NCI-H774 (cell line): ENCODE measurements around the gene FARP1.
"Not testable (repeated sequence)": the region's sequence is repeated elsewhere in the genome, so short reads cannot be mapped to it uniquely, and the experiment has no call there.

Experiments
- DNase-seq: peaks from one replicate; lab custom pipeline; 2025; lab: John Stamatoyannopoulos, UW

The FARP1 gene

DNA sequence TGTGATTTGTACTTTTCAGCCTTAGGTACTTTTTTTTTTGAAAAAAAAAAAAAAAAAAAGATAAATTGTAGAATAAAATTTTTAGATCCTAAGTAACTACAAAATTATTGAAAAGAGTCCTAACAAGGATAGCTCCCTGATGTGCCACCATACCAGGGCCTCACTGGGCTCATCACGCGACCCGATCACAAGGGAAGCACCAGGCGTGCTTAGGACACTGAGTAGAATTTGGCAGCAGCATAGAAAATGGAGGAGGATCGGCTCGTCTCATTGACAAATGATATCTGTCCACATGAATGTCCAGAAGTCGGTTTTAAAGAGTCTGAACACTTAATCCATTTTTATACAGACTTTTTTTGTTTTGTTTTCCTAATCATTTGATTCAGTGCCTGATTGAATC lies 255.0 kb downstream of the FARP1 start:
- DNase-seq, result no peak

DNA sequence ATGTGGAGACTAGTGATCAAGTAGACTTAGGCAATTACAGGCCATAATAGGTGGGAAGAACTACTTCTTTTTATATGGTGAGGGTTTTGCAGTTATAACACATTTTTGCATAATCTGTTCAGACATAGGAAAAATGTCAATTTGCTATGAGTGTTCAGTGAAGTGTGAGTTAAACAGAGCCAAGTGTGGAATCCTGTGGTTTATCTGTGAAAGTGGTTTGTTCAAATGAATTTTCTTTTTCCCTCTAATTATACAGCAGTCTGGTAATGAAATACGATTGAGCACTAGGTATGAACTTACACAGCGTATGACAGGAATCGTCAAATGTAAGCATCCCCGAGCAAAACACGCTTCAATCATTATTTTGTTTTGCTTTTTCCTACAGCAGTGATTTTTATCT lies 255.7 kb downstream of the FARP1 start:
- no peak for DNase-seq

DNA sequence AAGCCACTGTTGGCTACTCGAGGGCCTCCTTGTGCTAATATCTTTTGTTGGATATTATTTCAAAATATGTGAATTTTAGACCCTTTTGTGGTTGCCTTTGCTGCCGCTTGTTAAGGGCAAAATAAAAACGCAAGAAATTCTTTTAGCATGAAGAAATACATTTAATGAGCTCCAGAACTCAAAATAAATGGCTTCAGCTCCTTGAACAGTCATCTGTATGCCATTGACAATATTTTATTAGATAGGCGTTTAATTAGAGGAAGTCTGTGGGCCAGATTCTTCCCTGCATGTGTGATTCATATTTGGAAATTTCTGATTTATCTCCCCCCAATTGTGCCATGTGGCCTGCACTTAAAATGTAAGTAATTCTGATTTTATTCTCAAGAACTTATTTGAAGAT lies 256.9 kb downstream of the FARP1 start:
- DNase-seq, result no peak

DNA sequence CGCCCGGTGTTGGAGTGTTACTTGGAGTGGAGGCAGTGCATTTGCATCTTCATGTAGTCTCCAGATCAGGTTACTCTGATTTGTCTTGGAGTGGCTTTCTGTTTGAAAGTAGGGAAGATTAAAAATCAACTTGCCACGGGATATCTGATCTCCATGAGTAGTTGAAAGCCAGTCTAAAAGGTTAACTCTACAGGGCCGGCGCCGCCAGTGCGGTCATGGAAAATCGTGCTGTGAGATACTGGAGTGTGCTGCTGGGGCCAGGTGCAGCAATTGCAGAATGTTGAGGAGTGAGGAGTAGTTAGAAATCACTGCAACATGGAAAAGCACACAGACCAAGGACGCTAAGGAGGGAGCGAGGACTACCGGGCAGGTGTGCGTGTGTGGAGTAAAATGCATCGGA lies 259.0 kb downstream of the FARP1 start:
- DNase-seq, result no peak

DNA sequence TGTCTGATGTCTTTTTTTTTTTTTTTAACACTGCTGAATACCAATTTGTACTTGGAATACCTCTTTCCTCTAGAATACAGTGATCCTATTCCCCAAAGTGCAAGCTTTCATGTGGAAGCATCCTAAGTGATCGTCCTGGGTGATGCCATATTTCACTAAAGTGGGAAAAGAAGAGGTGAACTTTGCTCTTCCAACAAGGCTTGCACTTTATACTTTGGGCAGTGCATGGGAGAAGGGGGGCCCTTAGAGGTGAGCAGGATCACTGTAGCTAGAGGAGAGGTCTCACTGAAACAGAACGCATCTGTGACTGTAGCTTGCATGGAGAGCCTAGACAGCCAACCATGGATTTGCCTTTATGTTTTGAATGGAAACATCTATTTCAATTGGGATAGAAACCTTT lies 260.2 kb downstream of the FARP1 start:
- no peak for DNase-seq

DNA sequence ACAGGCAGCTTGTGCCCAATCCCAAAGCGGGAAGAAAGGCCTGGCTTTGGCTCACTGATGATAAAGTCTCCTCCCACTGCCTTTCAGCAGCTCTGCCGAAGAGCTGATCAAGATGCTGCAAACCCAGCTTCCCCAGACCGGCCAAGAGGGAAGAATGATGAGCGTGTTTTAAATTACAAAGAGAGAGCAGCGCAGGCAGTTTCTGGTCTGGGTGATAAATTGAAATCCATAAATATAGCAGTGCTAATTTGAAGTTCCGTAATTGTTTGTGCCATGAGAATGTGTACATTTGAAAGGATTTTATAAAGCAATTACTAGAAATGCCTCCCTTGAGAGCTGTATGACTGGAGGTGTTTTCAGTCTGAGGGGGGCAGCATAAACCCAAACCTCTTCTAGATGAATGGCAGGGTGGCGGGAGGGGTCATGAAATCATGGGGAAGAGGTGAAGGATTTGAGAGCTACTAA lies 262.2 kb downstream of the FARP1 start:
- DNase-seq, result peak; percentile 23

DNA sequence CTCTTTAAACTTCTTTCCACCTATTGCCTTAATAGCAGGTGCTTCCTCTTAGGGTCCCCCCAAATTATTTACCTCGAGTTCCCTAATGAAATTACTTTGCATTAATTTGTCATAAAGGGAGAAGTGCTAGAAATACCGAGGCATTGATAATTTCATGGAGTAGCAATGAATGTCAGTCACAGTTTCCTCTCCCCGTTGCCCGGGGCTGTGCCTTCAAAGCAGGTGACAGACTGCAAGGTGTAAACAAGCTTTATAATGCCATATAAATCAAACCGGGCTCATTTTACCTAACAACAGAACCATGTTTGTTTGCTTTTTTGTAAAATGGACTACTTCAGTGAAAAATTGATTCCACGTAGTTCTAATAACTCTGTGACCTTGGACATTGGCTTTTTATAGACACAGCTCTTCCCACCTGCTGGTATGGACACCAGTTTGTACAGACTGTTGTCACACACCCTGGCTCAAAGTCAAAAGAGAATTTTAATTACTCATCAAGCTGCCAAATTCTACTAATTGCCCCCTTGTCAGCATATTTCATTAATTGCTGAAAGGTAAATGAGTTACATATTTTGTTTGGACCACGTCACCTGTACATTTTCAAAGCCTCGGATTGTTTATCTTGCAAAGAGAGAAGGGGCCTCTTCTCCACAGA lies 262.9 kb downstream of the FARP1 start:
- peak; percentile 74 for DNase-seq

DNA sequence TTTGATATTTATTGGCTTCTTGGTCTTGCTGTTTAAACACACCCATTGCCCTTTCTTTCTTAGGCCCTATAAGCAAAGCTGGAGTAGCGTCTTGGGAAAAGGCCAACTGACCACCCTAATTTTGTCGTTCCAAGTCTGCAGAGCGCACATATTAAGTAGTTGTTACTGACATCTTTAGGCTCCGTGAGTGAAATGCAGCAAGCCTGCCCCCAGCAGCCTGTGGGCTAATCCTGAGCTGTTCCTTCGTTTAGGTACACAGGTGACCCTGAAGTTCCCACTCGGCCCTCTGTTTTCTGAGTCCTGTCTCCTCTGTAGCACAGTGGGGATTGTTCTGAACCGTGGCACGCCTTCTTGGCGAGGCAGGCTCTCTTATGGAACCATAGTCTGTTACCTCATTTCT lies 263.5 kb downstream of the FARP1 start:
- DNase-seq, result no peak

DNA sequence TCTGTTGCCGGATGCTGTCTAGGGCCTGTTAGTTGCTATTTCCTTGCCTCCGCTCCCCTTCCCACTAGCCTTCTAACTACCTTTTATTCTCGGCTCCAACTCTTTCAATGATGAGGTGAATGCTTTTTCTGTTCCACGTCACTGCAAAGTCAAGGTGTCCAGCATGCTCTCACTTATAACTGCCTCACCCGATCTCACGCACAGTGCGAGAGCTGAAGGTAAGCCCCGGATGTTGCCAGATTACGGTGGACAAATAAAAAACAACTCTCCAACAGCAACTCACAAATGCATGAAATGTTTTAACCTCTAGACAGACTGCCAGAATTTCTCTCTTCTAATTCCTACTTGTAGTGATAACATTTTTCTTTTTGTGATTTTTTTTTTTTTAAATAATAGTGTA lies 264.1 kb downstream of the FARP1 start:
- no peak for DNase-seq

DNA sequence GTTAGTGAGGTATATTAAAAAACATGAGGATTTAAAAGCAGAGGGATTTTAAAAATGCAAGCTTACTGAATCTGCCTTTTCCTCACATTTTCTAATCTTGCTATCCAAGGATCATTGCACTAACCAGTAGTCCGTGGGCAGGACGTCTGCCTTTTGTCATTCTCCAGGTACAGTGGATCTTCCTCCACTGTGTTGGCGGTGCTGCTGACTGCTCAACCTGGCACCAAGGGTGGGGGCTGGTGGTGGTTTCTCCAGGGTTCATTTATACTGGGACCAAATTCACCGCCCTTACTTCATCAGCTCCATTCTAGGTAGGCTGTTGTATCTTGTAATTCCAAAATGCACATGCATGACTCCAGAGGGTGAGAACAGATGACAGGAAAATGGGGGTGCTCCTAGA lies 264.7 kb downstream of the FARP1 start:
- no peak for DNase-seq

DNA sequence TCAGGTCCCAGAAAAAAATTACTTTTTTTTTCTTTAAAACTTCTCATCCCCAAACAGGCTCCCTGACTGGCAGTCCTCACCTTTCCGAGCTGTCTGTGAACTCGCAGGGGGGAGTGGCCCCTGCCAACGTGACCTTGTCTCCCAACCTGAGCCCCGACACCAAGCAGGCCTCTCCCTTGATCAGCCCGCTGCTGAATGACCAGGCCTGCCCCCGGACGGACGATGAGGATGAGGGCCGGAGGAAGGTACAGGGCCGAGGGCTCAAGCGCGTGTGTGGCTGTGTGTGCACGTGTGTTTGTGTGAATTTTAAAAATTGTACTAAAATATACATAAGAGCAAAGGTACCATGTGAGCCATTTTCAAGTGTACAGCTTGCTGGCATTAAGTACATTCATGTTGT lies 266.4 kb downstream of the FARP1 start:
- no peak for DNase-seq

DNA sequence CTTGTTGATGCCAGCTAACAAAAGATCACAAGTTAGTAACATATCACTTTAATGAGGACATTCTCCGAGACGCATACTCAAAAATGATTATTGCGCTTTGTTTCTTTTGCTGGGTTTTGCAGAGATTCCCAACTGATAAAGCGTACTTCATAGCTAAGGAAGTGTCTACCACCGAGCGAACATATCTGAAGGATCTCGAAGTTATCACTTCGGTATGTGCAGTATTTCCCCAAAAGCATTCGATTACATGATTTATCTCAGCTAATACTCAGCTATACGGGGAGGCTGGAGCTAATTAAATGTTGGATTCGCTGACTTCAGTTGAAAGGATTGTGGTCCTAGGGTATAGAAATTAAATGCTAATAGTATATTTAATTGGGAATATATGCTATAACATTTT lies 267.7 kb downstream of the FARP1 start:
- DNase-seq, result no peak

DNA sequence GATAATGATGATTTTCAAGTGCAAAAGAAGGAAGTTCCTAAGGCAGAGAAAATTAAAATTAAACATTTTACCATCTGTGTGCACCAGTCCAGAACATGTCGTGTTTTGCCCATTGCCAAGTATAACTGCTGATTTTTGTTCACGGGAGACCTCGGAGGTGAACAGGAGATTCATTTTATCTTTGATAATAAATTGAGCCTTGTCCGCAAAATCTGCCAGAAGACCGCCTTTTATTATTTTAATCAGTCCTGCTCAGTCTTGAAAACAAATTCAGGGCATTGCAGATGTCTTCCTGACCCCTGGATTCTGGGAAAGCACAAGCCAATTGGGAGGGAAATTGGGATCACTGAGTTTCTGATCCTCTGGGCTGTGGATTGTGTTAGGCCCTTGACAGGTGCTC lies 268.1 kb downstream of the FARP1 start:
- DNase-seq, result no peak

DNA sequence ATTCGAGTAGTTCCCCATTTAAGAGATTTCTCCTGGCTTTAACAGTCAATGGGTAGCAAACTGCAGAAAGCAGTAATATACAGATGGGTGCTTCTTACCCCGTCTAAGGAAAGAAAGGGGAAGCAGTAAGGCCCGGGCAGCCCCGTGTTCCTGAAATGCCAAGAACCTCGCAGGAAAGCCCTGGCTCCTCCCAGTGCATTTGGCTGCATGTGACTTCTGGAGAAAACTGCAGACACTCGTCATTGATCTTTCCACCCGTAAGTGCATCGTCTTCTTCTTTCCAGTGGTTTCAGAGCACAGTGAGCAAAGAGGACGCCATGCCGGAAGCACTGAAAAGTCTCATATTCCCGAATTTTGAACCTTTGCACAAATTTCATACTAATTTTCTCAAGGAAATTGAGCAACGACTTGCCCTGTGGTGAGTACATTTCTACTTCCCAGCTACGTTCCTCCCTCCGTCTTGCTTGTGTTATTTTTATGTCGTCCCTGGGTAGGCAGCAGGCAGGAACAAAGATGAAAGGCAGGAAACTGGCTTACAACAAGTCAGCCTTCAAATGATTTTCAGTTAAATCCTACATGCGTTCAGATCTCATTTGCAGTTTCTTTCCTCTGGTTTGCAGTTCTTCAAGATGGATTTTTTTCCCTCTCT lies 268.8 kb downstream of the FARP1 start:
- DNase-seq, result no peak

DNA sequence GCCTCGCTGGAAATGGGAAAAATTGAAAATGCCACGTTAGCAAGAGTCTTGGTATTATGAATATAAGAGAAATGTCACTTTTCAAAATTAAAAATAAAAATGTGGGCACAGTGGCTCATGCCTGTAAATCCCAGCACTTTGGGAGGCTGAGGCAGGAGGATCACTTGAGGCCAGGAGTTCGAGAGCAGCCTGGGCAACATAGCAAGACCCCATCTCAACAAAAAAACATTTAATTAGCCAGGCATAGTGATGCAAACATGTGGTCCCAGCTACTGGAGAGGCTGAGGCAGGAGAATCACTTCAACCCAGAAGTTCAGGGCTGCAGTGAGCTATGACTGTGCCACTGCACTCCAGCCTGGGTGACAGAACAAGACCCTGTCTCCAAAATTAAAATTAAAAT lies 270.4 kb downstream of the FARP1 start:
- DNase-seq, result not testable (repeated sequence)

DNA sequence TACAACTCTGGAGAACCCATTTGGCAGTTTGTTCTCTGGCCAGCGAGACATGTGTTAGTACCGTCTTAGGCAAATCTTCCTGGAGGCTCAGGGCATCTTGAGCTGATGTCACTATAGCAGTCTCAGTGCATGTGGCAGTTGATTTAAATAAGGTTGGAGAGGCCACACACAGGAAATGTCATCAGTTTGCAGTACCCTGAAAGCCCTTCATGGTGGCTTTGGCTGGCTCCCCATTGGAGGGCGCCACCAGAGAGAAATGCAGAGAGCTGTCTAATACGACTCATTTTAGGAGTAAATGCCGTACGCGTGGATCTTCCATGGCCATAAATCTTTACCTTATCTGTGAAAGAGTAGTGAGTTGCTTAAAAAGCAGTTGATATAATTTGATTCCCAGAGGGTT lies 270.9 kb downstream of the FARP1 start:
- DNase-seq, result no peak

DNA sequence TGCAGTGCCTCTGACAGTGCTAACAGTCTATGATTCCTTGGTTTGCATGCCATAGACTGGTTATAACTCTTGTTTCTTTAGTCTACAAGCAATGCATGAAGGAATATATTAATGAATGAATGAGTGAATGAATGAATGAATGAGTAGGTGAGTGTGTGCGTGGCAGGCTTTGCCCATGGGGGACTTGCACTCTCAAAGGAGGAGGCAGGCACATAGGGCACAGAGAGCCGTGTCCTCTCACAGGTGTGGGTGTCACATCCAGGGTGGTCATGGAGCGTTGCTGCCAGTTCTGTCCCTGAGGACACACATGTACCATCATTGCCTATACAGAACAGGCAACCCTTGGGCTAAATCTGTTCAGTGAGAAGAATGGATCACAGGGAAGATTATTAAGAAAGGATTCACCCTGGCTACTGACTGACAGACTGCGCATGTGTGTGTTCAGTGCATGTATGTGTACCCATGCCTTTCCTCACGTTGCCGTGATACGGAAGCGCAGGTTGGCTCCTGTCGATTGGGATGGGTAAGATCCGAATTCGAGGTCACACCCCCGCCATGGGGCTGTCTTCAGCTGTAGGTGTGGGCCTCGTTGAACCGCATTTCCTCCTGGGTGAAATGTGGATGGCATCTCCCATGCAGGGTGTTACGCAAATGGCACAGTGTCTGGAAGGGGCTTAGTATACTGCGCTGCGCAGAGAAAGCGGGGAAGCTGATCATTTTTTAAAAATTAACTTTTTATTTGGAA lies 272.6 kb downstream of the FARP1 start:
- no peak for DNase-seq

DNA sequence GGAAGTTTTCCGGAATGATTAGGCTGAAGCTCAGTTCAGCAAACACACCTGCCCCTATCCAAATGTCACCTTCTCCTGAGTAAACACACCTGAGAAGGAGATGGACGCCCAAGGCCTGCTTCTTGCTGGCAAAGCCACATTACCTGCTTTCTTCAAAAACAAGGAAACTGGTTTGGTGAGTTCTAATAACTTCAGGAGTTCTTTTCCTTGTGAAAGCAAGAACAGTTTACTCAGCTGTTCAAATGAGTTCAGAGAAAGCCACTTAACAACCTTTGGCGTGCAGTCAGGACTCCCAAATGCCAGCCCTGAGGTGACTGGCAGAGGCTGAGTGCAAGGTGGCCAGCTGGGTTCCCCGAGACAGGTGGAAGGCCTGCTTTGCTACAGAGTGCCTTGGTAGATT lies 273.5 kb downstream of the FARP1 start:
- peak; percentile 87 for DNase-seq

DNA sequence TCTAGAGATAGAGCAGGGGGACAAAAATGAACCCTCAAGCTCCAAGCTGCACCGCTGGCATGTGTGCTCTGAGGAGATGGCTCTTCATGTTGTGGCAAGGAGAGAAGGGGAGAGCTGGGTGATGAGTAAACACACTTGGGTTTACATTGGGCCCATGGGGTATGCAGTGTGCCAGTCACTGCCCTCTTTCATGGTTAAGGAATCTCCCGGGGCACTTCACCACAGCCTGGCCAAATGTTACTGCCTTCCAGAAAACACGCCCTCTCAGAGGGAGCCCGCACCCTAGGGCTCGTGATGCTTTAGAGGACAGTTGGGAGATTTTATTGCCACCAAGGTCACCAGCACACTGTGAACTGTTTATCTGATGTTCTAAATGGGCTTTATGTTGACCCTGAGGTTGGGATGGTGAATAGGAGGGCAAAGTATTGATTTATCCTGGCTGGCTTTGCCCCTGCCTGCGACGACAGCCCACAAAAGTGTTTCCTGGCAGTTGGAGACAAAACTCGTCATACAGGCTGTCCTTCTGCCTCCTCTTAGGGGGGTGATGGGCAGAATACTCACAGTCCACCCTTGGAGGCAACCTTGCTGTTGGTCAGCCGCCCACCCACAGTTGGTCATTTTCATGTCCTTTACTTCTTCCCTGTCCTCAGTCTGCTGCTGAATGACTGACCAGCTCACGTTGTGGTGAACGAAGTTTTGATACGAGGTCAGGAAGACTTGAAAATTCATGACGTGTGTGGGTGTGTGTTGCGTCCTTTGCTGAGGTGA lies 277.1 kb downstream of the FARP1 start:
- no peak for DNase-seq

DNA sequence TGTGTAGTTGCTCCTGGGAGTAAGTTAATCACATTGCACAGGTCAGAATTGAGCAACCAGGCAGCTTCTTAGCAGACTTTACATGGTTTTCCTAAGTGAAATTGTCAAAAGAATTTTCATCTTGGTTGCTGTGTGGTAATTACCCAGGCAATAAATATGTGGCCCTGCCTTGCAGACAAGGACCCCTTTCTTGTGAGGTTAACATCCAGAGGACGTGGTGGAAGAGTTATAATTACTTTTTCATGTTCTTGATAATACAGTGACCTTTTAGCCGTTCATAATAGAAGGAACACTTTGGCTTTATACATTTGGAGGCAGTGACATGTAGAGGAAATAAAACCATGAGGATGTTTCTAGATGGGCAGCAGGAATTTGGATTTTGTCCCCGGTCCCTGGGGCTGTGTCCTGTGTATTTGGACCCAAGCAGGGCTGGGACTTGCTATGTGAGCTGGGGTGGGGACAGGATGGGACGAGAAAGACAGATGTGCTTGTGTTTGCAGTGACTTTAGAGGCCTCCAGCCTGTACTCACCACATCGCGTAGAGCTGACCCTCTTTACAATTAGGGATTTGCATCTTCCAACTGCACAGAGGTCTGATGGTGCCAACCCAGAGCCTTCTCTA lies 277.8 kb downstream of the FARP1 start:
- no peak for DNase-seq

DNA sequence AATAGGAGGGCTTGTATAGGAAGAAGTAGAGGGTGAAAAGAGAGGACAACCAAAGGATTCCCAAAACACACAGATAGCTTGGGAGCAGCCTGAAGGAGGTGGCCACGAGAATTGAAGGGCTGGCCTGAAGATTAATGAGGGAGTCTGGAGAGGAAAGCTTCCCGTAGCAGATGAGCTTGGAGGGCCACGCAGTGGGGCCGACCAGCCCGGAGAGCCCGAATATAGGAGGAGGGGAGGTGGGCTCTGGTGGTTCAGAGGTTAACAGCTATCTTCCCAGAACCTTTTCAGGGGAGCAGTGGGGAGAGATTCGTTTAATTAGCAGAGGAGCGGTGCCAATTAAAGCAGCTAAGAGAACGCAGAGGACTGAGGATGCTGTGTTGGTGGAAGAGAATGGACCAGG lies 279.2 kb downstream of the FARP1 start:
- DNase-seq, result no peak

DNA sequence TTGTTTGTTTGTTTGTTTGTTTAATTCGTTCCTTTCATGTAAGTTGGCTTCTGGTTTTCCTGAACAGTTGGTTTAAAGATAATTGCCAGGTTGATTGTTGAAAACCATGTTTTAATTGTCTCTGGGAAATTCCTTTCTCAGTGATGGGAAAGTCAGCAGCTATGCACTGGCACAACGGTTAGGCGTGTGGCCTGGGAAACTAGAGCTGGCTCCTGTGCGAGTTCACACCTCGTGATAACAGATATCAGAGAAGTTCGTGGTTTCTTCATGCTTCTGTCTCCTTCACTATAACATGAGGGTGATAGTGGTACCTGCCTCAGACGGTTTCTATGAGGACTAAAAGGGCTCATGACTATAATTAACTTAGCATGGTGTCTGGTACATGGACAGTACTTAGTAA lies 280.5 kb downstream of the FARP1 start:
- DNase-seq, result no peak
